GM12801 (cell line): ENCODE data around the gene KCNAB1.

ENCODE experiments used
- CTCF ChIP-seq: IDR thresholded peaks from one replicate; pipeline ENCODE4 v1.5.1; 2011; ENCODE audit warnings: control low read depth; ENCODE audit not compliant: insufficient read length; ENCODE audit errors: extremely low read depth

Gene KCNAB1

GRCh38 chr3:156383441-156384025 is 263.2 kb downstream of the KCNAB1 start:
- no peak for TF ChIP-seq CTCF

GRCh38 chr3:156388497-156389448 is 268.4 kb downstream of the KCNAB1 start:
- TF ChIP-seq CTCF, result no peak

DNA sequence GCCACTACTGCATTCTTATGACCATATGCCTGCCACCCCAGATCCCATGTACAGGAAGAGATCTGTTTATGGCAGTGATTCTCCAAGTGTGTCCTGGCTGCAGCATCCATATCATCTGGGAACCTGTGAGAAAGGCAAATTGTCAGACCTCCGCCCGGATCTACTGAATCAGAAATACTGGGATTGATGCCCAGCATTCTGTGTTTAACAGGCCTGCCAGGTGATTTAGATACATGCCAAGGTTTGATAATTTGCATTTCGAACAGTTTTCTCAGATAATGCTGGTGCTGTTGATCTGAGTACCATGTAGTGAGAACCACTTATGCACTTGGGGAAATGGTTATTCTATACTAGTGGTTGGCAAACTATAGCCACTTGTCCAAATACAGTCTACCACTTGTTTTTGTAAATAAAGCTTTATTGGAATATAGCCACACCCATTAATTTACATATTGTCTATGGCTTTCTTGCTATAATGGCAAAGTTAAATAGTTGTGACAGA is 269.1 kb downstream of the KCNAB1 start:
- TF ChIP-seq CTCF, result no peak

- TF ChIP-seq CTCF, result no peak
These were observed 270.5 kb downstream of the KCNAB1 start for GRCh38 chr3:156390846-156391245.

GRCh38 chr3:156395961-156396710 is 275.8 kb downstream of the KCNAB1 start:
- no peak for TF ChIP-seq CTCF

GRCh38 chr3:156396851-156397250 is 276.5 kb downstream of the KCNAB1 start:
- no peak for TF ChIP-seq CTCF

GRCh38 chr3:156397534-156397933 is 277.2 kb downstream of the KCNAB1 start:
- TF ChIP-seq CTCF, result no peak
